Endometrial microvascular endothelial cells (primary cell): Measurements from ENCODE around the gene LYZL2. TPM values are rescaled to one million over a fixed set of nuclear protein-coding genes. Genes with fewer than 3 reads are reported as not detected.

ENCODE experiments used
- in situ Hi-C: cut with HindIII; loops from 2 replicates; pipeline ENCODE4 v1.10.0; 2017; ENCODE audit warnings: low sequenced_read_pairs, low pct_unique_long_range_greater_than_20kb; ENCODE audit errors: inconsistent ontology term
- total RNA-seq: library from RNA; depleted of rRNA; stranded (reverse); fragments of >200 nt; gene quantifications from one replicate; pipeline ENCODE4 v1.2.3, GENCODE V29; 2015; ENCODE audit errors: inconsistent ontology term

Gene LYZL2
- total RNA-seq, 1 donor from 2014 or later = not detected

GRCh38 chr10:30562787-30563186 lies 66.8 kb downstream of the LYZL2 start:
- in situ Hi-C loops = no loop called here

Other genes with a start within 250 kb of the LYZL2 start
- not detected for gene MAP3K8, start 195.6 kb downstream of the LYZL2 start, total RNA-seq